GM12864 (cell line): ENCODE measurements around the gene VAV3.
A peak's percentile ranks its signal among the peaks of the same experiment; 100 is the strongest.

Experiments used
- DNase-seq: peaks from one replicate; pipeline ENCODE4 v3.0.0-alpha.2; 2011; ENCODE audit warnings: low read depth
- H3K4me3 ChIP-seq: 2 replicates; pipeline ENCODE4 v1.5.1; 2011; ENCODE audit warnings: mild to moderate bottlenecking, low read depth, low read length, control low read depth
- CTCF ChIP-seq: IDR thresholded peaks from 2 replicates; pipeline ENCODE4 v1.5.1; 2011; ENCODE audit warnings: low read depth, mild to moderate bottlenecking, moderate library complexity, low read length, control low read depth, inconsistent platforms; ENCODE audit errors: missing control alignments

The VAV3 gene

GRCh38 chr1:107965110-107965991 lies at the start of gene VAV3:
Gene VAV3, minus strand, starts transcription at chr1:107965180. Its CDS starts 311 bp downstream, at chr1:107964869.
- no peak for DNase-seq
- peak; percentile 16 for TF ChIP-seq CTCF
- H3K4me3 ChIP-seq: peak within 1 kb of the TSS; percentile 46

GRCh38 chr1:108012553-108012952 lies 47.6 kb upstream of the VAV3 start:
- no peak overlapping the region for H3K4me3 ChIP-seq
- TF ChIP-seq CTCF: no peak
- no peak for DNase-seq

GRCh38 chr1:108011295-108011694 lies 46.3 kb upstream of the VAV3 start:
- TF ChIP-seq CTCF: no peak
- DNase-seq: no peak
- H3K4me3 ChIP-seq: no peak overlapping the region

- no peak for DNase-seq
- H3K4me3 ChIP-seq: no peak overlapping the region
- TF ChIP-seq CTCF: no peak
Measured at GRCh38 chr1:108010581-108010980, 45.6 kb upstream of the VAV3 start.

GRCh38 chr1:108009603-108010195 lies 44.7 kb upstream of the VAV3 start:
- DNase-seq: no peak
- no peak for TF ChIP-seq CTCF
- H3K4me3 ChIP-seq: no peak overlapping the region

- H3K4me3 ChIP-seq: no peak overlapping the region
- no peak for DNase-seq
- no peak for TF ChIP-seq CTCF
Measured at GRCh38 chr1:108007531-108007930, 42.6 kb upstream of the VAV3 start.
